ENCODE data around the gene TM4SF20.

Gene TM4SF20

GRCh38 chr2:227379095-227379494, at the start of gene TM4SF20:
Gene TM4SF20, minus strand, starts transcription at chr2:227379306. Its CDS starts 38 bp downstream, at chr2:227379268.
- no peak for DNase-seq

GRCh38 chr2:227428731-227429285, 49.7 kb upstream of the TM4SF20 start:
- DNase-seq, result no peak

GRCh38 chr2:227423656-227424499, 44.8 kb upstream of the TM4SF20 start:
- DNase-seq, result no peak

- no peak for DNase-seq
Observed at GRCh38 chr2:227420087-227421052, 41.3 kb upstream of the TM4SF20 start.

GRCh38 chr2:227416701-227417100, 37.6 kb upstream of the TM4SF20 start:
- DNase-seq, result no peak

- no peak for DNase-seq
Observed at GRCh38 chr2:227415538-227416424, 36.7 kb upstream of the TM4SF20 start.

GRCh38 chr2:227414846-227415245, 35.7 kb upstream of the TM4SF20 start:
- no peak for DNase-seq

GRCh38 chr2:227413371-227413770, 34.3 kb upstream of the TM4SF20 start:
- no peak for DNase-seq

- DNase-seq, result no peak
Observed at GRCh38 chr2:227412877-227413276, 33.8 kb upstream of the TM4SF20 start.

- DNase-seq, result no peak
Observed at GRCh38 chr2:227411990-227412350, 32.9 kb upstream of the TM4SF20 start.

GRCh38 chr2:227411320-227411989, 32.3 kb upstream of the TM4SF20 start:
- DNase-seq, result no peak

- DNase-seq, result no peak
Observed at GRCh38 chr2:227410191-227410590, 31.1 kb upstream of the TM4SF20 start.

GRCh38 chr2:227407591-227408151, 28.6 kb upstream of the TM4SF20 start:
- no peak for DNase-seq

- DNase-seq, result no peak
Observed at GRCh38 chr2:227406177-227407031, 27.3 kb upstream of the TM4SF20 start.

GRCh38 chr2:227404585-227405271, 25.6 kb upstream of the TM4SF20 start:
- no peak for DNase-seq

GRCh38 chr2:227402959-227403358, 23.9 kb upstream of the TM4SF20 start:
- DNase-seq, result no peak

GRCh38 chr2:227402321-227402720, 23.2 kb upstream of the TM4SF20 start:
- no peak for DNase-seq

- no peak for DNase-seq
Observed at GRCh38 chr2:227401550-227401949, 22.4 kb upstream of the TM4SF20 start.

Data from activated CD4-positive, alpha-beta T cell treated with anti-CD3 and anti-CD28 coated beads for 1 hour (primary cell).